K562 (cell line): ENCODE data around the gene TMEM260. TPM values are rescaled to one million over a fixed set of nuclear protein-coding genes. Genes with fewer than 3 reads are reported as not detected.
A peak's percentile ranks its signal among the peaks of the same experiment; 100 is the strongest.

ENCODE experiments used
- CBX5 ChIP-seq: IDR thresholded peaks from 2 replicates; pipeline ENCODE4 v1.6.1; 2014; ENCODE audit warnings: low read depth, borderline replicate concordance
- EP300 ChIP-seq: IDR thresholded peaks from 2 replicates; pipeline ENCODE4 v1.6.1; 2012; ENCODE audit warnings: low read length, improper control_type of control experiment
- GATA2 ChIP-seq: sonication (generic); formaldehyde crosslinking; IDR thresholded peaks from 2 replicates; pipeline ENCODE4 v1.4.0; 2020; ENCODE audit warnings: mild to moderate bottlenecking, missing genetic modification reagents
- IFI16 ChIP-seq: fragments of 250-450 bp; sonication (Bioruptor Pico); IDR thresholded peaks from 2 replicates; pipeline ENCODE4 v2.1.2; 2022; ENCODE audit warnings: mild to moderate bottlenecking, inconsistent platforms
- L3MBTL2 ChIP-seq: fragments of 450-650 bp; IDR thresholded peaks from 2 replicates; pipeline ENCODE4 v1.6.1; 2016; ENCODE audit warnings: mild to moderate bottlenecking, moderate library complexity
- MED1 ChIP-seq: sonication (generic); formaldehyde crosslinking; IDR thresholded peaks from 2 replicates; pipeline ENCODE4 v1.8.1; 2023; ENCODE audit warnings: missing genetic modification reagents, borderline replicate concordance
- NR2C1 ChIP-seq, 2 experiments: fragments of 450-650 bp; IDR thresholded peaks; 2 replicates each; pipeline ENCODE4 v1.6.1; 2017; ENCODE audit warnings: mild to moderate bottlenecking in 2 of 2, antibody characterized with exemption in 1 of 2, inconsistent platforms in 1 of 2, missing compliant biosample characterization in 1 of 2, missing genetic modification characterization in 1 of 2
- RAD51 ChIP-seq: fragments of 450-650 bp; IDR thresholded peaks from 2 replicates; pipeline ENCODE4 v1.7.1; 2016; ENCODE audit warnings: low read depth, mild to moderate bottlenecking, borderline replicate concordance
- SIRT6 ChIP-seq: IDR thresholded peaks from one replicate; pipeline ENCODE4 v1.6.1; 2012; ENCODE audit warnings: low read depth, mild to moderate bottlenecking, control low read depth, inconsistent platforms, low read length, moderate library complexity
- TRIM24 ChIP-seq, 2 experiments: fragments of 450-650 bp; IDR thresholded peaks; 2 replicates each; pipeline ENCODE4 v1.6.1; 2016
- ZNF318 ChIP-seq, 2 experiments: fragments of 450-650 bp; IDR thresholded peaks; 2 replicates each; pipeline ENCODE4 v1.6.1; 2016; ENCODE audit warnings: mild to moderate bottlenecking in 2 of 2, borderline replicate concordance in 1 of 2, low read depth in 1 of 2, moderate library complexity in 1 of 2
- ZNF695 ChIP-seq: fragments of 450-650 bp; formaldehyde crosslinking; IDR thresholded peaks from 2 replicates; pipeline ENCODE4 v1.4.0; 2020; ENCODE audit warnings: mild to moderate bottlenecking, moderate library complexity
- polyA plus RNA-seq, 8 experiments: library from polyadenylated mRNA; depleted of rRNA in 4 of 8; stranded (reverse) in 5 of 8; unstranded in 3 of 8; fragments of >200 nt; fragmentation: Nextera tagmentation in 2 of 8; fragmentation: Illumina TruSeq in 1 of 8; extraction: Ambion mirVana in 2 of 8; extraction: Trizol in 1 of 8; gene quantifications; 2 replicates each; pipeline versions ENCODE4 v1.2.1 to v1.2.3, GENCODE V29; 2011 to 2014; ENCODE audit warnings: inconsistent platforms in 1 of 8, missing spikeins in 1 of 8
- total RNA-seq, 7 experiments: library from RNA; depleted of rRNA in 6 of 7; stranded (reverse); fragments of >200 nt in 6 of 7; fragmentation: Illumina TruSeq in 2 of 7; extraction: Trizol in 2 of 7; gene quantifications; 2 replicates each; pipeline versions ENCODE4 v1.2.1 to v1.2.3, GENCODE V29; 2011 to 2021; ENCODE audit warnings: low replicate concordance in 1 of 7
- TF ChIP-seq, protein P1 (sequence below): fragments of 250-450 bp; sonication (Bioruptor Pico); IDR thresholded peaks from 2 replicates; pipeline ENCODE4 v1.4.0; 2020; ENCODE audit warnings: mild to moderate bottlenecking, moderate library complexity, borderline replicate concordance
- TF ChIP-seq, protein P2 (sequence below): fragments of 250-450 bp; sonication (Bioruptor Pico); IDR thresholded peaks from 2 replicates; pipeline ENCODE4 v1.5.0; 2021; ENCODE audit warnings: mild to moderate bottlenecking, moderate library complexity

The TMEM260 gene
- total and polyA plus RNA-seq, 9 of the 15 experiments (the other 6 are each of a cell fraction or from before 2014, with no cell fraction given), result 2.2 to 9.4 (median 6.0) TPM

- TF ChIP-seq ZNF318 (IDR thresholded peaks at IDR 0.05; ENCODE audit: borderline replicate concordance in 1 of 2, low read depth in 1 of 2) (peak in 1 of 2 experiments; percentile 39; a peak in 1 of 4 replicates), ZNF695 (CRISPR knock-in tag) (no peak), NR2C1 (IDR thresholded peaks at IDR 0.05) (no peak), NR2C1 (tag; IDR thresholded peaks at IDR 0.05) (no peak), GATA2 (no peak), IFI16 (no peak), CBX5 (no peak), SIRT6 (no peak), L3MBTL2 (0 out of 2 replicates have a peak, but pooled peaks have one; percentile 22), TRIM24 (IDR thresholded peaks at IDR 0.05) (peak; percentile 75 to 86; a peak in 2 of 4 replicates), MED1 (no peak), EP300 (peak; percentile 56; the same call in 1 of the 2 replicates), RAD51 (no peak)
- TF ChIP-seq, protein P1, sequence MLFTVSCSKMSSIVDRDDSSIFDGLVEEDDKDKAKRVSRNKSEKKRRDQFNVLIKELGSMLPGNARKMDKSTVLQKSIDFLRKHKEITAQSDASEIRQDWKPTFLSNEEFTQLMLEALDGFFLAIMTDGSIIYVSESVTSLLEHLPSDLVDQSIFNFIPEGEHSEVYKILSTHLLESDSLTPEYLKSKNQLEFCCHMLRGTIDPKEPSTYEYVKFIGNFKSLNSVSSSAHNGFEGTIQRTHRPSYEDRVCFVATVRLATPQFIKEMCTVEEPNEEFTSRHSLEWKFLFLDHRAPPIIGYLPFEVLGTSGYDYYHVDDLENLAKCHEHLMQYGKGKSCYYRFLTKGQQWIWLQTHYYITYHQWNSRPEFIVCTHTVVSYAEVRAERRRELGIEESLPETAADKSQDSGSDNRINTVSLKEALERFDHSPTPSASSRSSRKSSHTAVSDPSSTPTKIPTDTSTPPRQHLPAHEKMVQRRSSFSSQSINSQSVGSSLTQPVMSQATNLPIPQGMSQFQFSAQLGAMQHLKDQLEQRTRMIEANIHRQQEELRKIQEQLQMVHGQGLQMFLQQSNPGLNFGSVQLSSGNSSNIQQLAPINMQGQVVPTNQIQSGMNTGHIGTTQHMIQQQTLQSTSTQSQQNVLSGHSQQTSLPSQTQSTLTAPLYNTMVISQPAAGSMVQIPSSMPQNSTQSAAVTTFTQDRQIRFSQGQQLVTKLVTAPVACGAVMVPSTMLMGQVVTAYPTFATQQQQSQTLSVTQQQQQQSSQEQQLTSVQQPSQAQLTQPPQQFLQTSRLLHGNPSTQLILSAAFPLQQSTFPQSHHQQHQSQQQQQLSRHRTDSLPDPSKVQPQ, result no peak
- TF ChIP-seq, protein P2, sequence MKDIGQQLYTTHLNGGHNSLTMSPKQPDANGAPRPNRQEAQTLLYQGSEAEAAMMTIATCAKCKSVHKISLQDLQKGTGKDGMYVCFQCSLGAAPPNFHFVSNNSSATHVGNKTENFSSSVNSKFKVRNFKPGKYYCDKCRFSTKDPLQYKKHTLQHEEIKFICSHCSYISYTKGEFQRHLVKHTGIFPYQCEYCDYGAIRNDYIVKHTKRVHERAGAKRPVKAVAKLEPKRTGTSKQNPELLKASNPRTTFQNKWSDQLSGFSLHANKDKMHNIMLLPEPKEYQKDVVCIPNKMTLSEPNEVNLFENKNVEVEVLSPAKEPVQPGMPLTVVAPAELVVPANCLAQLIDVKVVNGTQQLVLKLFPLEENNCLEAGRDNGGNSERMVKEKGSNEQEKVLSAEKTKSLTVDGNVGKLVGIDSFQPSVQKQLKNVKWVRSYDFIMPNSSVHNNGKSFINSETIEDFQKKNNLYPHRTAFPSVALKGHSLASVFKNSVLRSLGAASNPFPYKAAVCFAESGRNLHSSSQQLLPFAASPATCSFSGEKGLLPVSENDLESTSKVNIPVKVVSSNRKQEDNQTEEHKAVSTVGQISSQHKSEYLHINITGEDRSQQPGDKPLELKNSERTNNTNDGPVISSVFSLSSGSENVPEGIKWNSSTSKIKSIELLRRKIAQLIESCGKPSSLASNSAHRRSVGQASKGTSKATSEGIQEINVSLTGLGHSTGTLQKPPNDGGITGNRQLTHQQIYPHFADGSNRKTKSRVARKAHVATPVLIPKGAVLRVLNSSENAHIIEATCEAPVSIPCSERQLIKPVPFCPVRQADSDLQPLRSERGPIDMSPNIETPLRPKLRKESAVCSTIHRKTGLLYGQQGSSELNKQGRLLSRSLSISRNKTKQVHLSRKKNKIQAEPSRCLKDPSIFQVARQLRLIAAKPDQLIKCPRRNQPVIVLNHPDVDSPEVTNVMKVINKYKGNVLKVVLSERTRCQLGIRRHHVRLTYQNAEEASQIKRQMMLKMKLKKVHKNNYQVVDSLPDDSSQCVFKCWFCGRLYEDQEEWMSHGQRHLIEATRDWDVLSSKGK, result no peak
Measured at GRCh38 chr14:56608689-56609088, 29.1 kb downstream of the TMEM260 start (continued).
